NCI-H226 (cell line): ENCODE data around the gene CHST1.

Source experiments
- DNase-seq: peaks from one replicate; pipeline ENCODE4 v3.0.0-alpha.2; 2015

The CHST1 gene

GRCh38 chr11:45673441-45673840, 8.0 kb upstream of the CHST1 start:
- no peak for DNase-seq

- no peak for DNase-seq
These were observed 7.2 kb upstream of the CHST1 start for GRCh38 chr11:45672593-45672992.

DNA sequence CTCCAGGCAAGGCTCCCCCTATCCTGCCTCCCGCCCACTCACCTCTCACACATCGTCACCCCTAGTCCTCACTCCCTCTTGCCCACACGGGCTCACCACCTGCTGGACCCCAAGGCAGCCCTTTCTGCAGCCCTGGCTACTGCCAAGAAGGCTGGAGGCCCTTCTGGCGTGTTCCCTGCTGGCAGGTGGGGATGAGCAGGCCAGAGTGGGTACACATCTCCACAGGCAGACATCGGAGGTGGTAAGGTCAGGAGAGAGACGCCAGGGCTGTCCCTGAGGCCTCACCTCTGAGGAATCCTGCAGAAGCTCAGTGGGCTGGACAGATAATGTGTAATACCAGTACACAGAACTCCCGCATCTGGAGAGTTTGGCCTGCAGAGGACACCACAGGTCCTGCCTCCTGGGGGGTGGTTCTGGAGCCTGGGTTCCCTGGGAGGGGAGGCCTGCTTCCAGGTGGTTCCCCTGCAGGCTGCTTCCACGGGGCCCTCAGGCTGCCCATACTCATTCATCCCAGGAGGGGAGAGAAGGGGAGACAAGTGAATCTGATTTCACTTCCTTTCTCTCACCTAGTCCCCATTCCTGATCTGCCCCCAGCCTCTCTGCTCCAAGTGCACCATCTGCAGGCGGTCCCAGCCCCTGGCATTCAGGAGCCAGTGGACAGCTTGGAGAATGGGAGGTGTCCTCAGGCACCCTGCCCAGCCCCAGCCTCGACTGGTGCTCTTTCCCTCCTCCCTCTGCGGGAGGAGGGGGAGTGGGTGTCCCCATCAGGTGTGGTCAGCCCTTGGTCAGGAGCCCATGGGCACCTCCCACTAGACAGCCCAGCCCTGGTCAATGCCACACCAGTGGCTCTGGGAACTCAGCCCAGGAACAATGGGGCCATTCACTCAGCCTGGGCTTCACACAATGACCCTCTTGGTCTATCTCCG, 6.1 kb upstream of the CHST1 start:
- DNase-seq = no peak

- DNase-seq = no peak
These were observed 5.1 kb upstream of the CHST1 start for GRCh38 chr11:45670386-45671135.

GRCh38 chr11:45669956-45670355, 4.5 kb upstream of the CHST1 start:
- DNase-seq = no peak

- no peak for DNase-seq
These were observed 3.7 kb upstream of the CHST1 start for GRCh38 chr11:45669146-45669545.

DNA sequence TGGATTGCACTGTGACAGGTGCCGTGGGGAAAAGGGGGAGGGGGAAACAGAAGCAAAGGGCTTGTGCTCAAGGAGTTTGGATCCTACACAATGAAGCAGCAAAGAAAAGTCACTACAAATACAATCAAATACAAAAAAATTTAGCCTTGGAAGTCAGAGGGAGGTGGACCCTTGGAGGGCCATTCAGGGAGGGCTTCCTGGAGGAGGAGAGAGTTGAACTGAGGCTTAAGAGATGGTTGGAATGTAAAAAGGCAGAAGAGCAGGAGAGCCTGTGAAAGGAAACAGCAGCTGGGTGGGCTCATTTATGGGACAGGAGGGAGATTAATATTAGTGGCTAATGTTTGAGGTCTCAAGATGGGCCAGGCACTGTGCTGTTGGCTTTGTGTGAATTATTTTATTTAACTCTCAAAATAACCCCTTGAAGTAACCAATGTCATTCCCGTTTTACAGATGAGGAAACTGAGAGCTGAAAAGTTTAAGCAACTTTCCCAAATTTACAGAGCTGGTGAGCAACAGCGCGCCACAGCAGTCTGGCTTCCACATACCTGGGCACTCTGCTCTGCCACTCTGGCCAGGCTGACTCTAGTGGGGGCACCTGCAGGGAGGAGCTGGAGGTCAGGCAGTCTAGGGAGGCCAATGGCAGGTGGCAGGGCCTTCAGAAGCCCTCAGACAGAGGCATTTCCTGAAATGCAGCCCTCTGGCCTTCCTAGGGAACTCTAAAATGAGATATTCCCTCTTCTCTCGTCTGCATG, 2.7 kb upstream of the CHST1 start:
- no peak for DNase-seq

GRCh38 chr11:45666648-45667642, 1.5 kb upstream of the CHST1 start:
- DNase-seq = no peak

- no peak for DNase-seq
These were observed 668 bp upstream of the CHST1 start for GRCh38 chr11:45665933-45666647.

DNA sequence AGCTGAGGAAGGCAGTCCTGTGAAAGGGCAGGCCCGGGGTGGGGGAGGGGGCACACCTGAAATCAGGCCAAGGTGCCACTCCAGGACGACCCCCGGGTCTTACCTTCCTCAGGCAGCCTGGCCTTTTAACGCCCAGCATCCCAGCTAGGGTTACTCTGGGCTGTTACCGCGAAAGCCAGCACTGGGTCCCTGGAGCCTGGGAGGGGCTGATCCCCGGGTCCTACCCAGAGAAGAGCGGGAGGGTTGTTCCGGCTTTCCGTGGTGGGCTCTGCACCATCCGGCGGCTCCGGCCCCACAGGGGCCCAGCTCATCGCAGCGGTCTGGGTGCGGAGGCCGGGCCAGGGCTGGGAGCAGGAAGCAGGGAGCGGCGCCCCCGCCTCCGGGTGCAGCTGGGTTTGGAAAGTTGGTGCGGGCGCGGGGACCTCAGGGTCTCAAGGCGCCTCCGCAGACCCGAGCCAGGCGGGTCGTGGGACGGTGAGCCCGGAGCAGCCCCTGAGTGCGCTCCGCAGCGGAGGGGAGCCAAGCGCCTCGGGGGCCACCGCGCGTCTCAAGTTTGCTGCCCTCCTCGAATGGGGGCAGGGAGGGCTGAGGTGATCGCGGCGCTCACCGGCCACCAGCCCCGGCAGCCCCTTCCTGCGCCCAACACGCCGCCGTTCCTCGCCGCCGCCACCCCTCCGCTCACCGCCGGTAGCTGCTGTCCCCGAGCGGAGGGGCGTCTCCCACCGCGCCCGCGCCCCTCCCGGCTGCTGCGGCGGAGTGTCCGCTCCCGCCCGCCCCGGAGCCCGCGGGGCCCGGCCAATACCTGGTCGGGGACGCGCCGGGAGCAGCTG, 831 bp downstream of the CHST1 start:
- DNase-seq = no peak

DNA sequence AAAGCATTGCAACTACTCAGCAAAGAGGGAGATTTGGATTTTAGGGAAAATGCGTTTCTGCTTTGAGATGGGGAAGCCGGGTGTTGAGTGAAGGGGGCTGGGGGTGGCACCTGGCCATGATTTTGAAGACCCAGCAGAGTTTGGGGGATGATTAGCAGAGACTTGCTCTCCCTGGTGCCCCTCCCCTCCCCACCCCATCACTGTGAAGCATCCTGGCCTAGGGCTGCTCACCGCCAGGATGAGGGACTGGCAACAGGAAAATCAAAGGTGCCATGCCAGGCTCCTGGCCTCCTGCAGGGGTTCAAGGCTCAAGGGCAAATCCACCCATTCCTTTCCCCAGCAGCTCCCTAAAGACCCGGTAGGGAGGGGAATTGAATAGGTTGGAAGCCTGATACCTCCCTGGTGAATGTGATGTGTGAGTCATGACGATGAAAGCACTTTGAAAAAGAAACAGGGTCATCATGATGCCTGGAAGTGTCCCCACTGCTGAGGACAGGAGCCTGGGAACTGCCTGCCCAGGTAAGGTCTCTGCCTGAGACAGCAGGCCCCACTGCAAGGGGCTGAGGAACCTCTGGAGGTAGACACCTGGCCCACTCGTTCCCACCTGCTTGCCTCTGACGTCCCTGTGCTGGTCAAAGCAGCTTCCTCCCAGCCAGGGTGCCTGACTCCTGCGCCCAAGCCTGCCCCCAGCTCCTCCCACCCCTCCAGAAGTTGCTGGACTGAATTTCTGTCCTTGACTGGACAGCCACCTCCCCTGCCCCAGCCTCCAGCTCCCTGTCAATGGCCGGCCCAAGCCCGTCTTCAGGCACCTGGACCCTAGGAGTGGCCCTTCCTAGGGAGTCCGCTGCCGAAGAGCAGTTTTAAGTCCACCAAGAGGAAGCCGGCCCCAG, 1.7 kb downstream of the CHST1 start:
- no peak for DNase-seq

- DNase-seq = peak; percentile 56
These were observed 2.5 kb downstream of the CHST1 start for GRCh38 chr11:45662665-45663485.

DNA sequence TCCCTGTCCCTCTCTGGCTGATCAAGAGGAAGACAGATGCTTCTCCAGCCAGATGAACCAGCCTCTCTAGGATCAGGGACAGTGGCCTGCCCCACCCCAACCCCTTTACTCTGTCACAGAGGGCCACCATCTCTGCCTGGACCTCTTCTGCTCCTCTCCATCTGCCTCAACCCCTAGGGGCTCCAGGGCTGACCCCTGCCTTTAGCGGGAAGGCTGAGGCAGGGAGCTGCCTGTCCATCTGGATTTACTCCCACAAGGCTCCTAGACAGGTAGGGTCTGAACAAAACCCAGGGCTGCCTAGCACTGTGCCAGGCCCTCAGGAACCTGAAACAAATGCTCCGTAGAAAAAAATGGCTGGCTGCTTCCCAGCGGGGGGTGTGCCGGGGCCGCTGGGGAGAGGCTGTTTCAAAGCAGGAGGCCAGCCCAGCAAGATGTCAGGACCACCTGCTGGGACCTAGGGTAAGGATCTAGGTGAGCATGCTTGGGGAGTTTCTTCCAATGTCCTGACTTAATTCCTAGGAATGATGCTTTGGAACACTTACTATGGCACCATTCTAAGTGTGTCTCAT, 3.2 kb downstream of the CHST1 start:
- DNase-seq = no peak

- no peak for DNase-seq
These were observed 3.9 kb downstream of the CHST1 start for GRCh38 chr11:45661439-45662055.

DNA sequence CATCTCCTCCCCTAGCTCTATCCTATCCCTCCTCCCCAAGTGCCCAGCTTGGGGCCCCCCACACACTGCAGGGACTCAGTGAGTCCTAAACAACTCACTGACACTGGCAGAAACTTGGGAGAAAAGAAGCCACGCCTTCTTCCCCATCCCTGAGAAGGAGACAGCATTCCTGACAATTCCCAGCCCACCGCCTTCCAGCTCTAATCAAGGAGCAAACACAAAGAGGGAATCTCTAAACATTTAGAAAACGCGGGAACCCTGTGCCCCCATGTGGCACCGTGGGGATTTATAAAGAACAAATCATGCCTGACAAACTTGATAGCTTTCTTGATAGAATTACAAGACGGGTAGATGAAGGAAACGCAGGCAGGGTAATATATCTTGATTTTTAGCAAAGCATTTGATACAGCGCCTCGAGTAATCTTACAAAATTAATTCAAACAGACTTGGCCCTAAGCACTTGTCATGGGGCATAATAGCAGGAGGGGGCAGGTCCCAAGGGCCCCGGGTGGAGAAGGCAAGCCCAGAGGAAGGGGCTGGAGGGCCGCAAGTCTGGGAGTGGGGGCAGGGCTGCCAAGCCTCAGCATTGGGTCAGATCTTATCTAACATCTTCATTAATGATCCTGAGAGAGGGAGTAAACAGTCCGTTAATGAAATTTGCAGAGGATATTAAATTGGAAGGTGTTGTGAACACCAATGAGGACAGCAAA, 4.5 kb downstream of the CHST1 start:
- no peak for DNase-seq

GRCh38 chr11:45659818-45660160, 5.6 kb downstream of the CHST1 start:
- DNase-seq = no peak
